ENCODE results near the gene TLE4. TPM values are rescaled to one million over a fixed set of nuclear protein-coding genes. Genes with fewer than 3 reads are reported as not detected.

TLE4 gene
- total and polyA plus RNA-seq, 12 donors, result 11.8 to 70.5 (median 42.9) TPM

DNA sequence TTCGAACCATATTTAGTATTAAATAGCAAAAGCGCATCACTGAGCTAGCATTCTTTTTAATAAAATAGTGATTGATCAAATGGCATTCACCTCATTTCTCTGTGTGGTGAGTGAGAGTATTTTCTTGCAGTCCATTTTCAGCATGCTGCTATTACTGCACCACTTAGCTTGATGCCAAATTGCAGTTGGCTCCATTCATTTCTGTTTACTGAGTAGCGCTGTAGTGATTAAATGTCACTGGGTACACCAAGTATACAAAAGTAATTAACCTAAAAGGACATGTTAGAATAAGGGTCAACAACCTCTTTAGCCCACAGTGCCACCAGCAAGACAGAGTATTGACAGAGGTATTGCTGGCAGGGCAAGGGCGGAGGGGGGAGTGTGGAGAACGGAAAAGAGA lies 122.0 kb downstream of the TLE4 start:
- no peak for DNase-seq
- H3K36me3 ChIP-seq (replicated peaks in 1 of 2), result no peaks in the 10 kb centered on the region
- intact Hi-C loops (cut with DNase I), result no loop called here
- H3K9me3 ChIP-seq (replicated peaks in 1 of 3), result no peaks in the 10 kb centered on the region
- WGBS, 4 donors, result 93 to 95% (median 95%) methylated on average over 5 of the region's 5 CpGs
- H3K27ac ChIP-seq, result no peak overlapping the region
- no peaks in the 10 kb centered on the region for H3K4me1 ChIP-seq (replicated peaks in 1 of 2)
- no peak for TF ChIP-seq POLR2A (IDR thresholded peaks at IDR 0.05)
- TF ChIP-seq, protein P1, sequence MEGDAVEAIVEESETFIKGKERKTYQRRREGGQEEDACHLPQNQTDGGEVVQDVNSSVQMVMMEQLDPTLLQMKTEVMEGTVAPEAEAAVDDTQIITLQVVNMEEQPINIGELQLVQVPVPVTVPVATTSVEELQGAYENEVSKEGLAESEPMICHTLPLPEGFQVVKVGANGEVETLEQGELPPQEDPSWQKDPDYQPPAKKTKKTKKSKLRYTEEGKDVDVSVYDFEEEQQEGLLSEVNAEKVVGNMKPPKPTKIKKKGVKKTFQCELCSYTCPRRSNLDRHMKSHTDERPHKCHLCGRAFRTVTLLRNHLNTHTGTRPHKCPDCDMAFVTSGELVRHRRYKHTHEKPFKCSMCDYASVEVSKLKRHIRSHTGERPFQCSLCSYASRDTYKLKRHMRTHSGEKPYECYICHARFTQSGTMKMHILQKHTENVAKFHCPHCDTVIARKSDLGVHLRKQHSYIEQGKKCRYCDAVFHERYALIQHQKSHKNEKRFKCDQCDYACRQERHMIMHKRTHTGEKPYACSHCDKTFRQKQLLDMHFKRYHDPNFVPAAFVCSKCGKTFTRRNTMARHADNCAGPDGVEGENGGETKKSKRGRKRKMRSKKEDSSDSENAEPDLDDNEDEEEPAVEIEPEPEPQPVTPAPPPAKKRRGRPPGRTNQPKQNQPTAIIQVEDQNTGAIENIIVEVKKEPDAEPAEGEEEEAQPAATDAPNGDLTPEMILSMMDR (IDR thresholded peaks at IDR 0.05), result no peak
- no peaks in the 10 kb centered on the region for H3K27me3 ChIP-seq
- H3K4me3 ChIP-seq, result no peak overlapping the region

DNA sequence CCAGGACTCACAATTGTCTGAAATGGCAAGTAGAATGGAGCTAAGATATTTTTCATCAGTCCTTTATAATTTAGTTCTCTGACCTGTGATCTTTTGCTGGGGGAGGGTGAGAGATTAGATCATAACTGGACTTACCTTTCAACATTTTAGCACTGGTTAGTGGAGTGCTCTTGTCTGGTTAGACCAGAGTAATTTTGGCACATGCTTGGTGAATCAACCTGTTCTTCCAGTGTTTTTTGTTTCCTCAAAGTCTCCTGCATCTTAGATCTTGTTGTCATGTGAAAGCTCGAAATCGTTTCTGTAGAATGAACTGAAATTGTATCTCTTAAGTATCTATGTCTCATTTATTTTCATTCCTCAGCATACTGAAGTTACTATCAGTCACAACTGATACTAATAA lies 122.4 kb downstream of the TLE4 start:
- Histone ChIP-seq H3K27me3 (no peaks in the 10 kb centered on the region), H3K36me3 (replicated peaks in 1 of 2) (no peaks in the 10 kb centered on the region), H3K4me3 (no peak overlapping the region), H3K27ac (no peak overlapping the region), H3K9me3 (replicated peaks in 1 of 3) (no peaks in the 10 kb centered on the region), H3K4me1 (replicated peaks in 1 of 2) (no peaks in the 10 kb centered on the region)
- no peak for DNase-seq
- no peak for TF ChIP-seq POLR2A (IDR thresholded peaks at IDR 0.05)
- TF ChIP-seq, protein P1 (IDR thresholded peaks at IDR 0.05), result no peak
- WGBS, 4 donors, result 82 to 87% (median 85%) methylated on average over 2 of the region's 2 CpGs
- intact Hi-C loops (cut with DNase I), result no loop called here

DNA sequence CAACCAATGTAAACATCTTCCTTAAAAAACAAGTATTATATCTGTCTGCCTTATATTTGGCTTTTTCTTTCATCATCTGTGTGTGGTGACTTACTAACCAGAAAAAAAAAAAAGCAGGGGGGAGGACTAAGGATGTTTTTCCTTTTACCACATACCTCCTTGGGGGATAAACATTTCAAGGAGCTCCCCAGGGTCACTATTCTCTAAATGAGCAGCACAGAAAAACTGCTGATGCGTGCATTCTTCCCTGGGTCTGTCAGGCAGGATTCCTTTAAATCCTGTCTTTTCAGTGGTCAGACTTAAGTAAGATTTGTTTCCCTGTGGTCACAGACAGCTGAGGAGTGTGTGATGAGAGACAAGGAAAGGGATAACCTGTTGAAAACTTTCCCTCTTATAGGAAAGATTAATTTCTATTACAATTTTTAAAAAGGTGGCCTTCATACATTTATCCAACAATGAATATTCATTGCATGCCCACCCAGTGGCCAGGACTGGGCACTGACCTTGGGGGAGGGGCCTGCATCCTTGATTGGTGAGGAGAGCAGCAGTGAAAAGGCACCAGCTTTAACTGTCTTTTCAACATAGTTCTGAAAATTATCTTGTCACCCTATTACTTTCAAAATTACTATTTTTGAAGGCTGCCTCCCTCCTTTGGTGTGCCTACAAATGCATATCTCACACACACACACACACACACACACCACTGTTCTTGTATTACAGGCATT lies 123.1 kb downstream of the TLE4 start:
- Histone ChIP-seq H3K27me3 (no peaks in the 10 kb centered on the region), H3K4me1 (replicated peaks in 1 of 2) (no peaks in the 10 kb centered on the region), H3K4me3 (no peak overlapping the region), H3K27ac (no peak overlapping the region), H3K9me3 (replicated peaks in 1 of 3) (no peaks in the 10 kb centered on the region), H3K36me3 (replicated peaks in 1 of 2) (no peaks in the 10 kb centered on the region)
- DNase-seq, result no peak
- TF ChIP-seq POLR2A (IDR thresholded peaks at IDR 0.05), result no peak
- TF ChIP-seq, protein P1 (IDR thresholded peaks at IDR 0.05), result no peak
- WGBS, 4 donors, result 46 to 84% (median 52%) methylated on average over 1 of the region's 1 CpG
- intact Hi-C loops (cut with DNase I), result no loop called here

DNA sequence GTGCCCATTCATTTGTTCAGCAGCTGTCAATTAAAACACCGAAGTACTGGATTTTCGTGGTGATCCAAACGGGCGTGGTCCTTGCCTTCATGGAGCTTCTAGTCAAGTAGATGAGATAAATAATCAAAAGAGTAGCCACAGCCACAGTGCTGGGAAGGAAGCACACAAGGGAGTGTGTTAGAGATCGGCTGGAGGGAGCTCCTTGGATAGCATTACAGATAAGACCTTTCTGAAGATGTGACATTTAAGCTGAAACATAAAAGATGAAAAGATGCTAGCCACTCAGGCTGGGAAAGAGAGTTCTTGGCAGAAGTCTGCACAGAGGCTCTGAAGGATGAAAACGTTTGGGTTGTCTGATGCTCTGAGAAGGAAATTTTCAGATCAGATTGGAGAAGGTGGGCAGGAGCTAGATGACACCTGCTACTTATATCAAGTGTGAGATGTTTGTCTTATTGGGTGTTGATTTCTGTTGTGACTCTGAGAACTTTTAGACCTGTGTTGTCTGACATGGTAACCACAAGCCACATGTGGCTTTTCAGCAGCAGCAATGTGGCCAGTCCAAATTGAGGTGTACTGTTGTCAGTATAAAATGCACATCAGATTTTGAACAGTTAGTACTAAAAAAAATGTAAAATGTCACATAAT lies 123.9 kb downstream of the TLE4 start:
- intact Hi-C loops (cut with DNase I), result no loop called here
- TF ChIP-seq, protein P1 (IDR thresholded peaks at IDR 0.05), result no peak

More for the DNA sequence above, 123.9 kb downstream of the TLE4 start:
- no peaks in the 10 kb centered on the region for H3K27me3 ChIP-seq
- DNase-seq, result no peak
- no peaks in the 10 kb centered on the region for H3K4me1 ChIP-seq (replicated peaks in 1 of 2)
- no peak overlapping the region for H3K4me3 ChIP-seq
- H3K27ac ChIP-seq, result no peak overlapping the region
- WGBS, 4 donors, result 84 to 89% (median 88%) methylated on average over 6 of the region's 6 CpGs
- H3K9me3 ChIP-seq (replicated peaks in 1 of 3), result no peaks in the 10 kb centered on the region
- H3K36me3 ChIP-seq (replicated peaks in 1 of 2), result no peaks in the 10 kb centered on the region
